Measurements from ENCODE around the gene DEDD. TPM values are rescaled to one million over a fixed set of nuclear protein-coding genes. Genes with fewer than 3 reads are reported as not detected.

The DEDD gene
- total and polyA plus RNA-seq, 2 of the 13 experiments (the other 11 are each of a cell fraction or from before 2014, with no cell fraction given), result 12.6 to 27.8 TPM

- TF ChIP-seq ZNF407 (CRISPR knock-in tag; IDR thresholded peaks at IDR 0.05; ENCODE audit: not compliant biosample characterization) (no peak), SOX6 (IDR thresholded peaks at IDR 0.05) (no peak), SOX6 (CRISPR knock-in tag; IDR thresholded peaks at IDR 0.05) (peak; percentile 45; the same call in 1 of the 2 replicates), ZBTB7A (CRISPR knock-in tag; IDR thresholded peaks at IDR 0.05) (no peak; the same call in 1 of the 2 replicates), MYC (CRISPR knock-in tag; IDR thresholded peaks at IDR 0.05; ENCODE audit: borderline replicate concordance) (0 out of 2 replicates have a peak, but pooled peaks have one; percentile 26), NFYC (CRISPR knock-in tag; IDR thresholded peaks at IDR 0.05) (peak; percentile 45; the same call in 1 of the 2 replicates), NR0B2 (CRISPR knock-in tag; IDR thresholded peaks at IDR 0.05) (no peak), ZNF138 (CRISPR knock-in tag; IDR thresholded peaks at IDR 0.05; ENCODE audit: low read depth) (no peak), ELF4 (CRISPR knock-in tag; IDR thresholded peaks at IDR 0.05; ENCODE audit: borderline replicate concordance) (no peak), ZBTB42 (CRISPR knock-in tag; IDR thresholded peaks at IDR 0.05) (no peak), CBX5 (CRISPR knock-in tag; IDR thresholded peaks at IDR 0.05; ENCODE audit: borderline replicate concordance) (no peak), FOXA3 (CRISPR knock-in tag; IDR thresholded peaks at IDR 0.05) (no peak), PRDM4 (CRISPR knock-in tag; IDR thresholded peaks at IDR 0.05; ENCODE audit: borderline replicate concordance) (no peak), U2AF2 (IDR thresholded peaks at IDR 0.05; ENCODE audit: low read depth, low read length) (no peak), NCOR1 (IDR thresholded peaks at IDR 0.05; ENCODE audit: borderline replicate concordance, low read length) (no peak), ZNF451 (CRISPR knock-in tag; IDR thresholded peaks at IDR 0.05) (no peak)
Observed at GRCh38 chr1:161159087-161159912, 26.8 kb upstream of the DEDD start, which contains the start of gene USP21 (continued).

Data from HepG2 (cell line).